Left ventricle myocardium inferior (tissue), 1 donor: ENCODE data around the gene ELP1. TPM values are rescaled to one million over a fixed set of nuclear protein-coding genes. Genes with fewer than 3 reads are reported as not detected.

Experiments
- DNase-seq: peaks from one replicate; pipeline ENCODE4 v3.0.0-alpha.2; 2020
- H3K27ac ChIP-seq: fragments of 200-600 bp; replicated peaks from 2 replicates; pipeline ENCODE4 v1.8.0; 2021
- H3K27me3 ChIP-seq: fragments of 200-600 bp; 2 replicates; pipeline ENCODE4 v1.8.0; 2021; ENCODE audit warnings: low read depth
- H3K36me3 ChIP-seq: fragments of 200-600 bp; 2 replicates; pipeline ENCODE4 v1.8.0; 2021
- H3K4me1 ChIP-seq: fragments of 200-600 bp; 2 replicates; pipeline ENCODE4 v1.8.0; 2021
- H3K4me3 ChIP-seq: fragments of 200-600 bp; 2 replicates; pipeline ENCODE4 v1.8.0; 2021; ENCODE audit warnings: mild to moderate bottlenecking, moderate library complexity
- H3K9me3 ChIP-seq: fragments of 200-600 bp; replicated peaks from 2 replicates; pipeline ENCODE4 v1.8.0; 2021
- intact Hi-C: fragments of 100-400 bp; cut with micrococcal nuclease; formaldehyde crosslinking; loops from one replicate; pipeline ENCODE4 v1.11.0; 2022
- long read RNA-seq: library from polyadenylated mRNA; unstranded; transcript quantifications from one replicate; pipeline ENCODE4 v2.0.0, GENCODE V29; 2021
- total RNA-seq: library from RNA; stranded (reverse); fragmentation: NEBNext Ultra II Directional; extraction: Animal tissue kit (Norgen Biotek cat#: 25700); gene quantifications from one replicate; pipeline ENCODE4 v1.2.1, GENCODE V29; 2021
- TF ChIP-seq, protein P1 (sequence below): fragments of 200-600 bp; IDR thresholded peaks from 2 replicates; pipeline ENCODE4 v1.8.0; 2021; ENCODE audit warnings: antibody characterized with exemption, mild to moderate bottlenecking, borderline replicate concordance
- donor health status: DM: no; HTN: yes; CAD: no; lungs with severe emphysema.

The ELP1 gene, protein sequence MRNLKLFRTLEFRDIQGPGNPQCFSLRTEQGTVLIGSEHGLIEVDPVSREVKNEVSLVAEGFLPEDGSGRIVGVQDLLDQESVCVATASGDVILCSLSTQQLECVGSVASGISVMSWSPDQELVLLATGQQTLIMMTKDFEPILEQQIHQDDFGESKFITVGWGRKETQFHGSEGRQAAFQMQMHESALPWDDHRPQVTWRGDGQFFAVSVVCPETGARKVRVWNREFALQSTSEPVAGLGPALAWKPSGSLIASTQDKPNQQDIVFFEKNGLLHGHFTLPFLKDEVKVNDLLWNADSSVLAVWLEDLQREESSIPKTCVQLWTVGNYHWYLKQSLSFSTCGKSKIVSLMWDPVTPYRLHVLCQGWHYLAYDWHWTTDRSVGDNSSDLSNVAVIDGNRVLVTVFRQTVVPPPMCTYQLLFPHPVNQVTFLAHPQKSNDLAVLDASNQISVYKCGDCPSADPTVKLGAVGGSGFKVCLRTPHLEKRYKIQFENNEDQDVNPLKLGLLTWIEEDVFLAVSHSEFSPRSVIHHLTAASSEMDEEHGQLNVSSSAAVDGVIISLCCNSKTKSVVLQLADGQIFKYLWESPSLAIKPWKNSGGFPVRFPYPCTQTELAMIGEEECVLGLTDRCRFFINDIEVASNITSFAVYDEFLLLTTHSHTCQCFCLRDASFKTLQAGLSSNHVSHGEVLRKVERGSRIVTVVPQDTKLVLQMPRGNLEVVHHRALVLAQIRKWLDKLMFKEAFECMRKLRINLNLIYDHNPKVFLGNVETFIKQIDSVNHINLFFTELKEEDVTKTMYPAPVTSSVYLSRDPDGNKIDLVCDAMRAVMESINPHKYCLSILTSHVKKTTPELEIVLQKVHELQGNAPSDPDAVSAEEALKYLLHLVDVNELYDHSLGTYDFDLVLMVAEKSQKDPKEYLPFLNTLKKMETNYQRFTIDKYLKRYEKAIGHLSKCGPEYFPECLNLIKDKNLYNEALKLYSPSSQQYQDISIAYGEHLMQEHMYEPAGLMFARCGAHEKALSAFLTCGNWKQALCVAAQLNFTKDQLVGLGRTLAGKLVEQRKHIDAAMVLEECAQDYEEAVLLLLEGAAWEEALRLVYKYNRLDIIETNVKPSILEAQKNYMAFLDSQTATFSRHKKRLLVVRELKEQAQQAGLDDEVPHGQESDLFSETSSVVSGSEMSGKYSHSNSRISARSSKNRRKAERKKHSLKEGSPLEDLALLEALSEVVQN (N-terminal part only)
- total RNA-seq = 21.4 TPM
- long read RNA-seq, full-length matches to known transcripts = 40 of 60 reads
- long read RNA-seq, partial matches to known transcripts = 3 of 60 reads
- long read RNA-seq, other reads (novel, unspliced or antisense) = 17 of 60 reads

DNA sequence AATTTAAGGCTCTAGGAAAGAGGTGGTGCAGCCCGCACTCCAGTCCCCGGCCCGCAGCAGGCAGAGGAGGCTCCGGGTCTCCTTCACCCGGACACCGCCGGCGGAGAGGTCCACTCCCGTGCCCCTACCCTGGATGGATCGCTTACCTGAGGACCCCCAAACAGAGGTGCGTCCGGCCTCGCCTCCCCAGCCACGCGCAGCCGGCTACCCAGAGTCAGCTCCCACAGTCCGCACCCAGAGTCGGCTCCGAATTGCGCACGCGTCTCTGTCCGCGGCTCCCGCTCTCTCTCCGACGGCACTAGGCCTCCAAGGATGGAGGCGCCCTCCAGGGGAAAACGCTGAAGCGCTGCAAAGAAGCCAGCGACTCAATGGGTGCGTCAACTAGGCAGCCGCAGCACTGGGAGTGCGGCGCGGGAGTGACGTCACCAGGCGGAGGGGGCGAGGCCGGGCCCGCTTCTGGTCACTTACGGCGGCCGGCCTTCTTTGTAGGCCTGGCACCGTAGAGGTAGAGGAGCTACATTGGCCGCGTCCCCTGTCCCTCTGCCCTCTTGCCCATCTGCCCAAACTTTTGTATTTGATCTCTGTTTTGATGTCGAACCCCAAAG lies at the start of gene ELP1:
Gene ELP1 (minus strand): TSS at position 407 of the 605 bp plus-strand sequence. CDS start 2,978 bp downstream, outside the sequence.
- Histone ChIP-seq H3K4me1 (peaks cover 47% of the 10 kb centered on the region), H3K4me3 (peak within 1 kb of the TSS; percentile 98), H3K36me3 (peaks cover 27% of the 10 kb centered on the region), H3K27me3 (no peaks in the 10 kb centered on the region), H3K9me3 (no peaks in the 10 kb centered on the region), H3K27ac (peak within 1 kb of the TSS; percentile 93)
- DNase-seq = peak; percentile 94
- intact Hi-C loops = no loop called here
- TF ChIP-seq, protein P1, sequence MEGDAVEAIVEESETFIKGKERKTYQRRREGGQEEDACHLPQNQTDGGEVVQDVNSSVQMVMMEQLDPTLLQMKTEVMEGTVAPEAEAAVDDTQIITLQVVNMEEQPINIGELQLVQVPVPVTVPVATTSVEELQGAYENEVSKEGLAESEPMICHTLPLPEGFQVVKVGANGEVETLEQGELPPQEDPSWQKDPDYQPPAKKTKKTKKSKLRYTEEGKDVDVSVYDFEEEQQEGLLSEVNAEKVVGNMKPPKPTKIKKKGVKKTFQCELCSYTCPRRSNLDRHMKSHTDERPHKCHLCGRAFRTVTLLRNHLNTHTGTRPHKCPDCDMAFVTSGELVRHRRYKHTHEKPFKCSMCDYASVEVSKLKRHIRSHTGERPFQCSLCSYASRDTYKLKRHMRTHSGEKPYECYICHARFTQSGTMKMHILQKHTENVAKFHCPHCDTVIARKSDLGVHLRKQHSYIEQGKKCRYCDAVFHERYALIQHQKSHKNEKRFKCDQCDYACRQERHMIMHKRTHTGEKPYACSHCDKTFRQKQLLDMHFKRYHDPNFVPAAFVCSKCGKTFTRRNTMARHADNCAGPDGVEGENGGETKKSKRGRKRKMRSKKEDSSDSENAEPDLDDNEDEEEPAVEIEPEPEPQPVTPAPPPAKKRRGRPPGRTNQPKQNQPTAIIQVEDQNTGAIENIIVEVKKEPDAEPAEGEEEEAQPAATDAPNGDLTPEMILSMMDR = peak; percentile 40

DNA sequence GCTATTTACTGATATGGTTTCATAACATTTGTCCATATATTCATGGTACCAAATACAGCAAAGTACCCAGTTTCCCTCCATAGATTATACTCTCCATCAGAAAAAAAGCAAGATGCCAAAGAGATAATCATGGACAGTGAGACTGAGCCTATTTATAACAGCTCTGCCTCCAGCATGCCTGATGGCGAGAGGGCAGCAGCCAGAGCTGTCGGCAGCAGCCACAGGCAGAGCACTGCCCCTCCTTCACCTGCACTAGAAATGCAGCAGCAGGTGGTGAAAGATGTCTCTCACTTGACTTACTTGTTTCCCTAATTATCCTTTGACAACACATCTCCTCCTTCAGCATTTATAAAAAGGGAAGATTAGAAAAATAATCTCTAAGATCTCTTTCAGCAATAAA lies 47.0 kb upstream of the ELP1 start:
- Histone ChIP-seq H3K9me3 (no peaks in the 10 kb centered on the region), H3K27me3 (no peaks in the 10 kb centered on the region), H3K36me3 (peaks cover 42% of the 10 kb centered on the region), H3K4me1 (peaks cover 4% of the 10 kb centered on the region), H3K4me3 (no peak overlapping the region), H3K27ac (peak overlapping the region; percentile 6)
- no peak for DNase-seq
- intact Hi-C loops = no loop called here
- TF ChIP-seq, protein P1 = no peak

DNA sequence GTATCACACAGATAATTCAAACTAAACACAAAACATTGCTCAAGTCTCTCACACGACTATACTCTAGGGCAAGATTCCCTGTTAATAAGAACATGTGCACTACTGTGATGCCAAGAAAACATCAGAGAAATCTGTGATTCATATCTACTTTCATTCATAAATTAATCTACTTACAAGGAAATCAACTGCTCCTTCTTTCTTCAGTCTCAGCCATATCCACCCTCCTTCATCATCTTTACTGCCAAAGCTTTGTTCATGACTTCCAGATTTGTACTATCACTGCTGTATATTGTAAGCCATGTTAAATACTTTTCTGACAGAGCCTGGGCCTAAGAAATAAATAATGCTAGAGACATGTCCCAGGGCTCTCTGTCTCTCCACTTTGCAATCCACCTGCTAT lies 44.3 kb upstream of the ELP1 start:
- TF ChIP-seq, protein P1 = no peak
- Histone ChIP-seq H3K4me3 (no peak overlapping the region), H3K27ac (no peak overlapping the region), H3K4me1 (peaks cover 18% of the 10 kb centered on the region), H3K9me3 (no peaks in the 10 kb centered on the region), H3K36me3 (peaks cover 34% of the 10 kb centered on the region), H3K27me3 (no peaks in the 10 kb centered on the region)
- intact Hi-C loops = no loop called here
- no peak for DNase-seq

DNA sequence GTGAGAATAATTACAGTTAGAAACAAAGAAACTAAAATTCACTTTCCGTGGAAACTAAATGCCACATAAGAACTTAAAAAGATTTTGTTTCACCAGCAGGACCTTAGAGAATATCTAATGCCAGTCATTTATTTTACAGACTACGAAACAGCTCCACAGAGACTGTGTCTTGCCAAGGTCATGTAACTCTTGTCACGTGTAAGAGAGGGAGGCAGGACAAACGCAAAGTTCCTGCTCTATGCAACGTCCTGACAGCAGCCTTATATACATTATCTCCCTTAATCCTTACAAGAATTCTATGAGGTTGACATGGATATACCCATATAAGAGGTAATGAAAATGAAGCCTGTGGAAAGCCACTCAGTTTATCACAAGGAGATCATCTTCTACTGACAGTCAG lies 40.0 kb upstream of the ELP1 start:
- intact Hi-C loops = loop anchor here (5.0 kb wide), 1 partner anchor 38 kb away; the partner anchor contains the start of gene CTNNAL1
- TF ChIP-seq, protein P1 = no peak
- no peaks in the 10 kb centered on the region for H3K9me3 ChIP-seq
- no peaks in the 10 kb centered on the region for H3K27me3 ChIP-seq
- H3K36me3 ChIP-seq = peaks cover 18% of the 10 kb centered on the region
- no peak for DNase-seq
- H3K4me3 ChIP-seq = no peak overlapping the region
- H3K4me1 ChIP-seq = peaks cover 32% of the 10 kb centered on the region
- peak overlapping the region; percentile 79 for H3K27ac ChIP-seq
